ENCODE measurements around the gene RNF31.

DNA sequence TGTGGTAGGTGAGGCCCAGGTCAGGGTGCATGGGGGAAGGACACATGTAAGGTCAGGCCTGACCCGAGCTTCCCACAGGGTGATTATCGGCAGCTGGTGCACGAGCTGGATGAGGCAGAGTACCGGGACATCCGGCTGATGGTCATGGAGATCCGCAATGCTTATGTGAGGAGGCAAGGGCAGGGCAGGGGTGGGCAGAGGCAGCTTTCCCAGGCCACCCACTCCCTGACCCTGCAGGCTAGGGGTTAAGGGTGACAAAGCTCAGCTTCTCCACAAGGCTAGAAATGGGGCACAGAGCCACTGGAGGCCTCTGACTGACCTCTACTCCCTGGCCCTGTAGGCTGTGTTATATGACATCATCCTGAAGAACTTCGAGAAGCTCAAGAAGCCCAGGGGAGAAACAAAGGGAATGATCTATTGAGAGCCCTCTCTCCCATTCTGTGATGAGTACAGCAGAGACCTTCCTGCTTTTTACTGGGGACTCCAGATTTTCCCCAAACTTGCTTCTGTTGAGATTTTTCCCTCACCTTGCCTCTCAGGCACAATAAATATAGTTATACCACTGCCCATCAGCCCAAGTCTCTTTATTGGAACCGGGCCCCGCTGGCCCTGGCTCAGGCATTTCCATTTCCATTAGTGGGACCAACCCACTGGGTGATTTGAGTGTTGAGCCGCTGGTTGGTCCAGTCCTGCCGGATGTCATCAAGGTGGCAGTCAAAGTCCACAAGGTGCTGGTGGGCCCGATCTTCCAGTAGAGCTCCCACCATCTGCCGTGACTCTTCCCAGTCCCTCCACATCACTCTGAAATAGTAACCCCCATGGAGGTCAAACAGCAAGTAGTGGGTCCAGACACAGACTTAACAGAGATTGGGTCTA is 8.7 kb upstream of the RNF31 start:
- TF ChIP-seq, protein P1, sequence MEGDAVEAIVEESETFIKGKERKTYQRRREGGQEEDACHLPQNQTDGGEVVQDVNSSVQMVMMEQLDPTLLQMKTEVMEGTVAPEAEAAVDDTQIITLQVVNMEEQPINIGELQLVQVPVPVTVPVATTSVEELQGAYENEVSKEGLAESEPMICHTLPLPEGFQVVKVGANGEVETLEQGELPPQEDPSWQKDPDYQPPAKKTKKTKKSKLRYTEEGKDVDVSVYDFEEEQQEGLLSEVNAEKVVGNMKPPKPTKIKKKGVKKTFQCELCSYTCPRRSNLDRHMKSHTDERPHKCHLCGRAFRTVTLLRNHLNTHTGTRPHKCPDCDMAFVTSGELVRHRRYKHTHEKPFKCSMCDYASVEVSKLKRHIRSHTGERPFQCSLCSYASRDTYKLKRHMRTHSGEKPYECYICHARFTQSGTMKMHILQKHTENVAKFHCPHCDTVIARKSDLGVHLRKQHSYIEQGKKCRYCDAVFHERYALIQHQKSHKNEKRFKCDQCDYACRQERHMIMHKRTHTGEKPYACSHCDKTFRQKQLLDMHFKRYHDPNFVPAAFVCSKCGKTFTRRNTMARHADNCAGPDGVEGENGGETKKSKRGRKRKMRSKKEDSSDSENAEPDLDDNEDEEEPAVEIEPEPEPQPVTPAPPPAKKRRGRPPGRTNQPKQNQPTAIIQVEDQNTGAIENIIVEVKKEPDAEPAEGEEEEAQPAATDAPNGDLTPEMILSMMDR (IDR thresholded peaks at IDR 0.05) = no peak
- no peak for TF ChIP-seq TCF7L2 (IDR thresholded peaks at IDR 0.05; ENCODE audit: low read depth, low read length)
- TF ChIP-seq POLR2AphosphoS5 (IDR thresholded peaks at IDR 0.05; ENCODE audit: low read depth, low read length) = no peak
- TF ChIP-seq, protein P2, sequence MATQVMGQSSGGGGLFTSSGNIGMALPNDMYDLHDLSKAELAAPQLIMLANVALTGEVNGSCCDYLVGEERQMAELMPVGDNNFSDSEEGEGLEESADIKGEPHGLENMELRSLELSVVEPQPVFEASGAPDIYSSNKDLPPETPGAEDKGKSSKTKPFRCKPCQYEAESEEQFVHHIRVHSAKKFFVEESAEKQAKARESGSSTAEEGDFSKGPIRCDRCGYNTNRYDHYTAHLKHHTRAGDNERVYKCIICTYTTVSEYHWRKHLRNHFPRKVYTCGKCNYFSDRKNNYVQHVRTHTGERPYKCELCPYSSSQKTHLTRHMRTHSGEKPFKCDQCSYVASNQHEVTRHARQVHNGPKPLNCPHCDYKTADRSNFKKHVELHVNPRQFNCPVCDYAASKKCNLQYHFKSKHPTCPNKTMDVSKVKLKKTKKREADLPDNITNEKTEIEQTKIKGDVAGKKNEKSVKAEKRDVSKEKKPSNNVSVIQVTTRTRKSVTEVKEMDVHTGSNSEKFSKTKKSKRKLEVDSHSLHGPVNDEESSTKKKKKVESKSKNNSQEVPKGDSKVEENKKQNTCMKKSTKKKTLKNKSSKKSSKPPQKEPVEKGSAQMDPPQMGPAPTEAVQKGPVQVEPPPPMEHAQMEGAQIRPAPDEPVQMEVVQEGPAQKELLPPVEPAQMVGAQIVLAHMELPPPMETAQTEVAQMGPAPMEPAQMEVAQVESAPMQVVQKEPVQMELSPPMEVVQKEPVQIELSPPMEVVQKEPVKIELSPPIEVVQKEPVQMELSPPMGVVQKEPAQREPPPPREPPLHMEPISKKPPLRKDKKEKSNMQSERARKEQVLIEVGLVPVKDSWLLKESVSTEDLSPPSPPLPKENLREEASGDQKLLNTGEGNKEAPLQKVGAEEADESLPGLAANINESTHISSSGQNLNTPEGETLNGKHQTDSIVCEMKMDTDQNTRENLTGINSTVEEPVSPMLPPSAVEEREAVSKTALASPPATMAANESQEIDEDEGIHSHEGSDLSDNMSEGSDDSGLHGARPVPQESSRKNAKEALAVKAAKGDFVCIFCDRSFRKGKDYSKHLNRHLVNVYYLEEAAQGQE (IDR thresholded peaks at IDR 0.05; ENCODE audit: insufficient read depth in 1 of 2, low read depth in 2 of 2, low read length in 1 of 2) = no peak
